Measurements from ENCODE around the gene AIG1. TPM values are rescaled to one million over a fixed set of nuclear protein-coding genes. Genes with fewer than 3 reads are reported as not detected.

The AIG1 gene
- total and polyA plus RNA-seq, 2 of the 13 experiments (the other 11 are each of a cell fraction or from before 2014, with no cell fraction given), result 115 to 197 TPM

DNA sequence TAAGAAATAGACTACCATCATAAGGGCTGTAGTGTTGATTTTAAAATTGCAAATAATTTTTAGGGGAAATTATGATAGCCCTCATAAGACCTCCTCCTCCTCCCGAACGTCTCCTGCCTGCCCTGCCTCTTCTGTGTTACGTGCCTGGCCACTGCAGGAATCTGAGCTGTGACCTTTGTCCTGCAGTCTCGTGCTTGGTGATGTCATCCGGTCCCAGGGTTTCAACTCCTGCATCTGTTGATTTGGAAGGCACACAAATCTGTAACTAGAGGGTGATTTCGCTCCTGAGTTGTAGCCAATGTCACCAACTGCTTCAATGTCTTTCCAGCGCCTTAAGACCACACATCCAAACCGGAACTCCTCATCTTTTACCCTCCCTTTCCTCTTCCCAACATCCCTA lies 163.2 kb downstream of the AIG1 start (continued):
- TF ChIP-seq HOMEZ (CRISPR knock-in tag; IDR thresholded peaks at IDR 0.05; ENCODE audit: low read depth), result peak; percentile 97
- no peak for TF ChIP-seq HIC2 (CRISPR knock-in tag; IDR thresholded peaks at IDR 0.05; ENCODE audit: low read depth)
- peak in 1 of 2 experiments; percentile 59; a peak in 2 of 4 replicates for TF ChIP-seq EP300 (IDR thresholded peaks at IDR 0.05; ENCODE audit: low read depth in 2 of 2, low read length in 2 of 2)
- TF ChIP-seq EP300 (CRISPR knock-in tag; IDR thresholded peaks at IDR 0.05; ENCODE audit: borderline replicate concordance), result no peak; the same call in 1 of the 2 replicates
- no peak for TF ChIP-seq ZMAT3 (CRISPR knock-in tag; conservative IDR thresholded peaks at IDR 0.05)
- TF ChIP-seq ZKSCAN1 (IDR thresholded peaks at IDR 0.05; ENCODE audit: low read length), result no peak
- TF ChIP-seq, protein P1, sequence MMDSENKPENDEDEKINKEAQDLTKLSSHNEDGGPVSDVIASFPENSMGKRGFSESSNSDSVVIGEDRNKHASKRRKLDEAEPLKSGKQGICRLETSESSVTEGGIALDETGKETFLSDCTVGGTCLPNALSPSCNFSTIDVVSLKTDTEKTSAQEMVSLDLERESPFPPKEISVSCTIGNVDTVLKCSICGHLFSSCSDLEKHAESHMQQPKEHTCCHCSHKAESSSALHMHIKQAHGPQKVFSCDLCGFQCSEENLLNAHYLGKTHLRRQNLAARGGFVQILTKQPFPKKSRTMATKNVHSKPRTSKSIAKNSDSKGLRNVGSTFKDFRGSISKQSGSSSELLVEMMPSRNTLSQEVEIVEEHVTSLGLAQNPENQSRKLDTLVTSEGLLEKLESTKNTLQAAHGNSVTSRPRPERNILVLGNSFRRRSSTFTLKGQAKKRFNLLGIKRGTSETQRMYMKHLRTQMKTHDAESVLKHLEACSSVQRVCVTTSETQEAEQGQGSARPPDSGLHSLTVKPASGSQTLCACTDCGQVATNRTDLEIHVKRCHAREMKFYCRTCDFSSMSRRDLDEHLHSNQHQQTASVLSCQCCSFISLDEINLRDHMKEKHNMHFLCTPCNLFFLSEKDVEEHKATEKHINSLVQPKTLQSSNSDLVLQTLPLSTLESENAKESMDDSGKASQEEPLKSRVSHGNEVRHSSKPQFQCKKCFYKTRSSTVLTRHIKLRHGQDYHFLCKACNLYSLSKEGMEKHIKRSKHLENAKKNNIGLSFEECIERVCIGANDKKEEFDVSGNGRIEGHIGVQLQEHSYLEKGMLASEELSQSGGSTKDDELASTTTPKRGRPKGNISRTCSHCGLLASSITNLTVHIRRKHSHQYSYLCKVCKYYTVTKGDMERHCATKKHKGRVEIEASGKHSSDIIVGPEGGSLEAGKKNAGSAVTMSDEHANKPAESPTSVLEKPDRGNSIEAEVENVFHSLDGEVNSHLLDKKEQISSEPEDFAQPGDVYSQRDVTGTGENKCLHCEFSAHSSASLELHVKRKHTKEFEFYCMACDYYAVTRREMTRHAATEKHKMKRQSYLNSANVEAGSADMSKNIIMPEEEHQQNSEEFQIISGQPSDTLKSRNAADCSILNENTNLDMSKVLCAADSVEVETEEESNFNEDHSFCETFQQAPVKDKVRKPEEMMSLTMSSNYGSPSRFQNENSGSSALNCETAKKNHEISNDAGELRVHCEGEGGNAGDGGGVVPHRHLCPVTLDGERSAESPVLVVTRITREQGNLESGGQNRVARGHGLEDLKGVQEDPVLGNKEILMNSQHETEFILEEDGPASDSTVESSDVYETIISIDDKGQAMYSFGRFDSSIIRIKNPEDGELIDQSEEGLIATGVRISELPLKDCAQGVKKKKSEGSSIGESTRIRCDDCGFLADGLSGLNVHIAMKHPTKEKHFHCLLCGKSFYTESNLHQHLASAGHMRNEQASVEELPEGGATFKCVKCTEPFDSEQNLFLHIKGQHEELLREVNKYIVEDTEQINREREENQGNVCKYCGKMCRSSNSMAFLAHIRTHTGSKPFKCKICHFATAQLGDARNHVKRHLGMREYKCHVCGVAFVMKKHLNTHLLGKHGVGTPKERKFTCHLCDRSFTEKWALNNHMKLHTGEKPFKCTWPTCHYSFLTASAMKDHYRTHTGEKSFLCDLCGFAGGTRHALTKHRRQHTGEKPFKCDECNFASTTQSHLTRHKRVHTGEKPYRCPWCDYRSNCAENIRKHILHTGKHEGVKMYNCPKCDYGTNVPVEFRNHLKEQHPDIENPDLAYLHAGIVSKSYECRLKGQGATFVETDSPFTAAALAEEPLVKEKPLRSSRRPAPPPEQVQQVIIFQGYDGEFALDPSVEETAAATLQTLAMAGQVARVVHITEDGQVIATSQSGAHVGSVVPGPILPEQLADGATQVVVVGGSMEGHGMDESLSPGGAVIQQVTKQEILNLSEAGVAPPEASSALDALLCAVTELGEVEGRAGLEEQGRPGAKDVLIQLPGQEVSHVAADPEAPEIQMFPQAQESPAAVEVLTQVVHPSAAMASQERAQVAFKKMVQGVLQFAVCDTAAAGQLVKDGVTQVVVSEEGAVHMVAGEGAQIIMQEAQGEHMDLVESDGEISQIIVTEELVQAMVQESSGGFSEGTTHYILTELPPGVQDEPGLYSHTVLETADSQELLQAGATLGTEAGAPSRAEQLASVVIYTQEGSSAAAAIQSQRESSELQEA (CRISPR knock-in tag; IDR thresholded peaks at IDR 0.05; ENCODE audit: not compliant biosample characterization), result no peak
- no peak for TF ChIP-seq NBN (conservative IDR thresholded peaks at IDR 0.05)
- TF ChIP-seq HOXD1 (CRISPR knock-in tag; IDR thresholded peaks at IDR 0.05), result no peak
- TF ChIP-seq PRMT3 (CRISPR knock-in tag; IDR thresholded peaks at IDR 0.05; ENCODE audit: borderline replicate concordance, low read depth), result no peak
- TF ChIP-seq, protein P2, sequence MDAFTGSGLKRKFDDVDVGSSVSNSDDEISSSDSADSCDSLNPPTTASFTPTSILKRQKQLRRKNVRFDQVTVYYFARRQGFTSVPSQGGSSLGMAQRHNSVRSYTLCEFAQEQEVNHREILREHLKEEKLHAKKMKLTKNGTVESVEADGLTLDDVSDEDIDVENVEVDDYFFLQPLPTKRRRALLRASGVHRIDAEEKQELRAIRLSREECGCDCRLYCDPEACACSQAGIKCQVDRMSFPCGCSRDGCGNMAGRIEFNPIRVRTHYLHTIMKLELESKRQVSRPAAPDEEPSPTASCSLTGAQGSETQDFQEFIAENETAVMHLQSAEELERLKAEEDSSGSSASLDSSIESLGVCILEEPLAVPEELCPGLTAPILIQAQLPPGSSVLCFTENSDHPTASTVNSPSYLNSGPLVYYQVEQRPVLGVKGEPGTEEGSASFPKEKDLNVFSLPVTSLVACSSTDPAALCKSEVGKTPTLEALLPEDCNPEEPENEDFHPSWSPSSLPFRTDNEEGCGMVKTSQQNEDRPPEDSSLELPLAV (CRISPR knock-in tag; conservative IDR thresholded peaks at IDR 0.05; ENCODE audit: low read depth), result no peak
- TF ChIP-seq TBX2 (CRISPR knock-in tag; IDR thresholded peaks at IDR 0.05; ENCODE audit: borderline replicate concordance), result peak; percentile 38
- TF ChIP-seq MIXL1 (CRISPR knock-in tag; IDR thresholded peaks at IDR 0.05), result no peak
- no peak for TF ChIP-seq ADNP (CRISPR knock-in tag; IDR thresholded peaks at IDR 0.05)
- no peak for TF ChIP-seq SETDB1 (CRISPR knock-in tag; IDR thresholded peaks at IDR 0.05; ENCODE audit: borderline replicate concordance)
- no peak for TF ChIP-seq ZNF713 (CRISPR knock-in tag; IDR thresholded peaks at IDR 0.05)
- TF ChIP-seq KDM4B (CRISPR knock-in tag; IDR thresholded peaks at IDR 0.05), result no peak
- TF ChIP-seq PHF20 (CRISPR knock-in tag; IDR thresholded peaks at IDR 0.05), result no peak

All from HepG2 (cell line).